ENCODE results near the gene TNFAIP2.
"Not testable (repeated sequence)": the region's sequence is repeated elsewhere in the genome, so short reads cannot be mapped to it uniquely, and the experiment has no call there.

TNFAIP2 gene

DNA sequence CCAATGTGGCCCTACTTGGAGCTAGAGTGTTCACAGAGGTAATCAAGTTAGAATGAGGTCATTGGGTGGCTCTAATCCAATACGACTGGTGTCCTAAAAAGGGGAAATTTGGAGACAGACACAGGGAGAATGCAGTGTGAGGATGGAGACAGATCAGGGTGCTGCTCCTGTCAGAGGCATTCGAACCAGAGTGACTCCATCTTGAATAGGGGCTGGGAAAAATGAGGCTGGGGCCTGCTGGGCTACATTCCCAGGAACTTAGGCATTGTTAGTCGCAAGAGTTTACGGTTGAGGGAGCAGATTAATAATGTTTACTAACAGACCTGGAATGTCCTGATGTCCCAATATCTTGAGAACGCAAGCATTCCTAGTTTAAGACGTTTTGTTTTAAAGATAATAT, 20.2 kb downstream of the TNFAIP2 start:
- Histone ChIP-seq H3K4me1 (ENCODE audit: insufficient read depth, low read length) (peaks cover 2% of the 10 kb centered on the region), H3K9me3 (ENCODE audit: low read length) (no peaks in the 10 kb centered on the region), H3K4me3 (ENCODE audit: low read length) (no peak overlapping the region), H2AFZ (ENCODE audit: low read depth, low read length) (no peak overlapping the region), H3K27me3 (ENCODE audit: insufficient read depth, low read length) (peaks cover 13% of the 10 kb centered on the region), H3K36me3 (ENCODE audit: insufficient read depth, low read length) (no peaks in the 10 kb centered on the region)

DNA sequence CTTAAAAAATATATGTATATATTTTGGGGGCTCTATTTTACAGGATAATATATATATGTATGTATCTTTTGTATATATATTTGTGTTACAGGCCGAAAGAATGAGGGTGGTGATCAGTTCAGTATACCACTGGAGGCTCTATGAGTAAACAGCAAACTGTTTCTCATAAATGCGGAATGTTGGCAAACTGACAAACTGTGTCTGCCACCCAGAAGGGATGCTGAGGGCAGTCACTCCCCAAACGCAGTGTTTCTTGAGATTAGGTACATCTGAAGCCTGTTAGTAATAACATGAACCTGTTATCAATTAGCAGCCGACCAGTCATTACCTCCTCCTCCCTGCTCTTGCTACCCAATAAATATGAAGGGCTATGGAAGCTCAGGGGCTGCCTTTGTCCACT, 20.8 kb downstream of the TNFAIP2 start:
- H3K4me3 ChIP-seq (ENCODE audit: low read length), result no peak overlapping the region
- no peaks in the 10 kb centered on the region for H3K9me3 ChIP-seq (ENCODE audit: low read length)
- no peak overlapping the region for H2AFZ ChIP-seq (ENCODE audit: low read depth, low read length)
- peaks cover 2% of the 10 kb centered on the region for H3K4me1 ChIP-seq (ENCODE audit: insufficient read depth, low read length)
- peaks cover 7% of the 10 kb centered on the region for H3K27me3 ChIP-seq (ENCODE audit: insufficient read depth, low read length)
- no peaks in the 10 kb centered on the region for H3K36me3 ChIP-seq (ENCODE audit: insufficient read depth, low read length)

DNA sequence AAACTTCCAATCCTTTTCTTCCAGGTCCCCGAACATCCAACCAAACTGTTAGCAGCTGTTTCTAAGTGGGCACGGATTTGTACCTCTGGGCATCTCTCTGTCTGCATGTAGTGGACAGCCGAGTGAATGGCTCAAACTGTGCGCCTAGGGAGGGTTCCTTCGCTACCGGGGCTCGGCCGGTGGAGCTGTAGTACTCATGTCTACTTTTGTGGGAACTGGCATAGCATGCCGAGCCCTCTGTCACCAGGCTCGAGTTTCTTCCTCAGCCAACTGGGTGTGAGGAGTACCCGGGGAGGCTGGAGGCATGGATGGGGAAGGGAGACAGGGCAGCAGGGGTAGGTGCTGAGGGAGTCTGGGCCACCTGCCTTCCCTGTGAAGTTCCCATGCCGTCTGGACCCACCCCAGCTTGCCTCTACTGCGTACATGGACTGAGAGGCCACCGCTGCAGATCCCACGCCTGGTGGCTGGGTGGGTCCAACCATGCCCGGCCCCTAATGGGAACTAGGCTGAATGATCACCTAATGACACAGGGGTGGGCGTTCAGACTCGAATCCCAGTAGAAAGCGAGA, 23.0 kb downstream of the TNFAIP2 start:
- Histone ChIP-seq H2AFZ (ENCODE audit: low read depth, low read length) (no peak overlapping the region), H3K9me3 (ENCODE audit: low read length) (no peaks in the 10 kb centered on the region), H3K4me1 (ENCODE audit: insufficient read depth, low read length) (no peaks in the 10 kb centered on the region), H3K27me3 (ENCODE audit: insufficient read depth, low read length) (no peaks in the 10 kb centered on the region), H3K4me3 (ENCODE audit: low read length) (no peak overlapping the region), H3K36me3 (ENCODE audit: insufficient read depth, low read length) (no peaks in the 10 kb centered on the region)

DNA sequence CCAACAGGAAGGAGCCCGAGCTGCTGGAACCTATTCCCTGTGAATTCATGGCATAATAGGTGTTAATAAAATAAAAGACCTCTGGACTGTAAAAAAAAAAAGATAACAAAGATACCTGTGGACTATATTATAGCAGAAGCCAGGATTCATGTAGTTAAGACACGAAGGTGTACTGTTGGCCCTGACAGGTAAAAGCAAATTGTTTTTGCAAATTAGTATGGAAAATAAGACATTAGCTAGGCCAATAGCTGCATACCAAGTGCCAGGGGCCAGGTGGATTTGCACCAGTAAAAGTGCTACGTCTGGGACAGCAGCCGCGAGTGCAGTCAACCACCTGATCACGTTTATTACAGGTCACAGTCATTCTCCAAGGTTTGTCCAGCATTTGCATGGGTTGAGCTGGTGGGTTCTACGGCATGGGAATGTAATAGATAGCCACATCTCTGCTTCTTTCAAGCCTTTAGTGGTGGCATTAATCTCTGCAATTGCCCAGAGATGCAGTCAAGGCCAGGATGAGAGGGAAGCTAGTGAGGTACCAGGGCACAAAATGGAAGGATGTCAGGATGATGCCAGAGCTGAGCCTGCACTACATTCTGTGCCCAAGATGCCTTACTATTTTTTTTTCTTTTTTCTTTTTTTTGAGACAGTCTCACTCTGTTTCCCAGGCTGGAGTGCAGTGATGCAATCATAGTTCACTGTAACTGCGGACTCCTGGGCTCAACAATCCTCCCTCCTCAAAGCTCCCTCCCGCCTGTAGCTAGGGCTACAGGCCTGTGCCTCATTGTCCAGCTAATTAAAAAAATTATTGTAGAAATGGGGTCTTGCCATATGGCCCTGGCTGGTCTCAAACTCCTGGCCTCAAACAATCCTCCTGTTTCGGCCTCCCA, 26.3 kb downstream of the TNFAIP2 start:
- no peak overlapping the region for H3K4me3 ChIP-seq (ENCODE audit: low read length)
- H3K4me1 ChIP-seq (ENCODE audit: insufficient read depth, low read length), result no peaks in the 10 kb centered on the region
- no peak overlapping the region for H2AFZ ChIP-seq (ENCODE audit: low read depth, low read length)
- H3K36me3 ChIP-seq (ENCODE audit: insufficient read depth, low read length), result no peaks in the 10 kb centered on the region
- no peaks in the 10 kb centered on the region for H3K9me3 ChIP-seq (ENCODE audit: low read length)
- no peaks in the 10 kb centered on the region for H3K27me3 ChIP-seq (ENCODE audit: insufficient read depth, low read length)

DNA sequence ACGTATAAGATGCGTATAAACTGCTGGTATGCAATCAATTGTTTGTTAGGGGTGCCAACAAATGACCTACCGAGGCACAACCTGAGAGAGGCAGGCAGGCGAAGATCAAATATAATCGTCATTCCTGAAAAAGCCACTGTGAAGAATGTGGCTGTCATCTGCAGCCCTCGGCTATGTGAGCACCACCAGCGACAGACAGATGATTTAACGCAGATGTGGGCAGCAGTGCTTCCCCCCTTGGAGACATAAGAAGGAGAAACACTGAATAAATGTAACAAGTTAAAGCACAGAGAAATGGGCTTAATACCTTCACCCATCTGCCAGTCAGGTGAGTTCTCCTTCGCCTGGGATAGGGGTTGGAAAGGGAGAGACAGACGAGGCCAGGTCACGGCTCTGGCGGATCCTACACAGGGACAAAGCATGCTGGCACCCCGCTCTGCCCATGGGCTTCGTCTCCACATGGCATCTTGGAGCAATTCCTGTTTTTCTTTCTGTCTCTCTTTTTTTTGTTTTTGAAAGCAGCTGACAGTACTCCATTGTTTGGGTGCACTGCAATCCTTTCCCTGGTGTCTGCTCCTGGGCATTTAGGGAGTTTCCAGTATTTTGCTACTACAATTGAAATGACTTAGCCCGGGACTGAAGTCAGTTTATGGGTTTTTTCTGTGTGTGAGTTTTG, 28.1 kb downstream of the TNFAIP2 start:
- H3K9me3 ChIP-seq (ENCODE audit: low read length), result no peaks in the 10 kb centered on the region
- no peaks in the 10 kb centered on the region for H3K4me1 ChIP-seq (ENCODE audit: insufficient read depth, low read length)
- H3K27me3 ChIP-seq (ENCODE audit: insufficient read depth, low read length), result no peaks in the 10 kb centered on the region
- H3K36me3 ChIP-seq (ENCODE audit: insufficient read depth, low read length), result no peaks in the 10 kb centered on the region
- H2AFZ ChIP-seq (ENCODE audit: low read depth, low read length), result no peak overlapping the region
- no peak overlapping the region for H3K4me3 ChIP-seq (ENCODE audit: low read length)

DNA sequence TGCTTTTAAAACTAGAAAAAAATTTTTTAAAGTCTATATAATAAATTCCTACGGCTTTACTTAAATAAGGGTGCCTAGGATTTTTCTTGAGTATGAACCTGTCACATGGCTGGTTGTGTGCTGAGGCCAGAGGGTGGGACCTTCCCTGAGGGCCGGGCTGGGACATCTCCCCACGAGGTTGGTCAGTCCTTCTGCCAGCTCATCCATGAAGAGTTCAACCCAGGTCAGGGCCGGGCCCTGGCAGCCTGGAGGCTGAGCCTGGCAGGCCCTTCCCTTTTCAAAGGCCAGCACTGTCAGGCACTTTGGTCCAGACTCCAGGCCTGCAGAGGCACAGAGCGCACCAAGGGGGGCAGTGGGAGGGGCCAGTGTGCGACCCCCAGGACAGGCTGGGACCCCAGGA, 31.7 kb downstream of the TNFAIP2 start:
- Histone ChIP-seq H3K36me3 (ENCODE audit: insufficient read depth, low read length) (no peaks in the 10 kb centered on the region), H2AFZ (ENCODE audit: low read depth, low read length) (no peak overlapping the region), H3K4me1 (ENCODE audit: insufficient read depth, low read length) (no peaks in the 10 kb centered on the region), H3K4me3 (ENCODE audit: low read length) (no peak overlapping the region), H3K27me3 (ENCODE audit: insufficient read depth, low read length) (peaks cover 13% of the 10 kb centered on the region), H3K9me3 (ENCODE audit: low read length) (no peaks in the 10 kb centered on the region)

DNA sequence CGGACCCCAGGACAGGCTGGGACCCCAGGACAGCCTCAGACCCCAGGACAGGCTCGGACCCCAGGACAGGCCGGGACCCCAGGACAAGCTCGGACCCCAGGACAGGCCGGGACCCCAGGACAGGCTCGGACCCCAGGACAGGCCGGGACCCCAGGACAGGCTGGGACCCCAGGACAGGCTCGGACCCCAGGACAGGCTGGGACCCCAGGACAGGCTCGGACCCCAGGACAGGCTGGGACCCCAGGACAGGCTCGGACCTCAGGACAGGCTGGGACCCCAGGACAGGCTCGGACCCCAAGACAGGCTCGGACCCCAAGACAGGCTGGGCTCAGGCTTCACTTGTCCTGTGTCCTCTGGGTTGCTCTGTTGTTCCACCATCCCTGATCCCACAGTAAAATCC, 32.2 kb downstream of the TNFAIP2 start:
- not testable (repeated sequence) for H2AFZ ChIP-seq (ENCODE audit: low read depth, low read length); H3K36me3 ChIP-seq (ENCODE audit: insufficient read depth, low read length); H3K4me1 ChIP-seq (ENCODE audit: insufficient read depth, low read length); H3K4me3 ChIP-seq (ENCODE audit: low read length); H3K9me3 ChIP-seq (ENCODE audit: low read length)
- H3K27me3 ChIP-seq (ENCODE audit: insufficient read depth, low read length), result peaks cover 13% of the 10 kb centered on the region

DNA sequence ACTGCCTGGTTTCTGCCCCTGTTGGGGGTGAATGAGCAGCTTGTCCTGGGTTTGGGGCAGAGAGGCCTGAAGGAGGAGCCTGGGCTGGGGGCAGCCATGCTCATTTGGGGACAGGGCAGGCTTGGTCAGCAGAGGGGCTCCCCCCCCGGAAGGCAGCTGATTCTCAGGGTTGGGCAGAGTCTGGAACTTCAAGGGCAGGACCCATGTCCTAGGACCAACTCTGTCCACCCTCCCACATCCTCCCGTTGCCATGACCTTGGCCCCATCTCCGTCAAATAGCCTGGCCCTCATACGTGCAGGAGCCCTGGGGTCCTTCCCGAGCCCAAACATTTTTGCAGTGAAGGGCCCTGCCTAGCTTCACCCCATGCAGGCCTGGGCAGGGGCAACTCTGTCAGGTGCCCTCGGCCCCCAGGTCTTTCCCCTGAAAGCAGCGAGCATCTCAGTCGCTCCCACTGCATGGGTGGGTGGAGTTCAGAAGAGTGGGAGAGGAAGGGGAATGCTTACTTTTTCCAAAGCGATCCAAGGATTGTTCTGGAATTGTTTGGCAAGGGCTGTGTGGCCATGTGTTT, 32.6 kb downstream of the TNFAIP2 start:
- Histone ChIP-seq H3K4me3 (ENCODE audit: low read length) (no peak overlapping the region), H3K9me3 (ENCODE audit: low read length) (no peaks in the 10 kb centered on the region), H2AFZ (ENCODE audit: low read depth, low read length) (no peak overlapping the region), H3K36me3 (ENCODE audit: insufficient read depth, low read length) (no peaks in the 10 kb centered on the region), H3K4me1 (ENCODE audit: insufficient read depth, low read length) (no peaks in the 10 kb centered on the region), H3K27me3 (ENCODE audit: insufficient read depth, low read length) (peaks cover 13% of the 10 kb centered on the region)

DNA sequence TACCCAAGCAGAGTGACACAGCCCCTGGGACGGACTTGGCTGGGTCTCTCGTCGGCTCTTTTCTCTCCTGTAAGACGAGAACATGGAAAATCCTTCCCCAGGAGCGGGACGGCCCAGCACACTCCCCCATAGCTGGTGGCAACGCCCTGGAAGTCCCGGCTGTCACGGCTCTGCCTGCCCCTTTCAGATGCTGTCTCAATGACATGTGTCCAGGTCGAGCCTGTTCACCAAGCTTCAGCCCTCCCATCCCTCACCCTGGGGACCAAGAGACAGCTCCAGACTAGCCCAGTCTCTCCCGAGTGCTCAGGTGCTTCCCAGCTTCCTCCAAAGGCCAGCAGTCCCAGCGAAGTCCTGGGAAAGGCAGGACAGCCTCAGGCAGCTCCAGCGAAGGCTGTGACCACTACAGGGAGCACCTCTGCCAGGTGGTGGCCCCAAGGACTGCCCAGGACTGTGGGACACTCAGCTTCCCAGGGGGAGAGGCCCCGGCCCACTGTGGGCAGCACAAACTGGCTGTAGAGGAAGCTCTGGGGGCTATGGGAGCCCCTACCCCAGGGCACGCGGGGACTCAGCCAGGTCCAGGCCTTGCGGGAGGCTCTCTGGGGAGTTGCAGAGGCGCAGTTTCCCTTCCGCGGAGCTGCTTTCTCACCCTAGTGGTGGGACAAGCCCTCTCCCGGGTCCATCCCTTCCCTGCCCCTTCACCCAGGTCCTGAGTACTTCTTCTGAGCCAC, 33.6 kb downstream of the TNFAIP2 start:
- no peak overlapping the region for H3K4me3 ChIP-seq (ENCODE audit: low read length)

DNA sequence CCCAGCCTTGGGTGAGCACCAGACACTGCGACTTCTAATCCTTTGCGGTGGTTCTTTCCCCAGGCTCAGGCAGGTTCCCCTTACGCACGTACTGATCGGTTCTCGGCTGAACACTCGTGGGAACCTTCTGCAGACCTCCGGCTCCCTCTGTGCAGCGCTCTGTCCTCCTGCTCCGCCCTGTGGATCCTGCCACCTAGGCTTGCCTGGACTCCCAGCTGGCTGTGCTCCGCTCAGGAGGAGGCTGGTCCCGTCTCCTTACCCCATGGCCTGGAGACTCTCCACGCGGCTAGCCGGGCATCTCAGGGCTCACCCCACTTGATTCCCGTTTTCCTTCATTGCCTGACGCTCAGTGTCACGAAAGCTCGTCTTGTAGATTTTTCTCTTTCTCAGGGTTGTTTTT, 34.7 kb downstream of the TNFAIP2 start:
- no peaks in the 10 kb centered on the region for H3K36me3 ChIP-seq (ENCODE audit: insufficient read depth, low read length)
- H3K27me3 ChIP-seq (ENCODE audit: insufficient read depth, low read length), result peaks cover 13% of the 10 kb centered on the region
- no peaks in the 10 kb centered on the region for H3K4me1 ChIP-seq (ENCODE audit: insufficient read depth, low read length)
- no peak overlapping the region for H3K4me3 ChIP-seq (ENCODE audit: low read length)
- peaks cover 3% of the 10 kb centered on the region for H3K9me3 ChIP-seq (ENCODE audit: low read length)
- no peak overlapping the region for H2AFZ ChIP-seq (ENCODE audit: low read depth, low read length)

More for the DNA sequence above, 33.6 kb downstream of the TNFAIP2 start:
- Histone ChIP-seq H3K36me3 (ENCODE audit: insufficient read depth, low read length) (no peaks in the 10 kb centered on the region), H3K4me1 (ENCODE audit: insufficient read depth, low read length) (no peaks in the 10 kb centered on the region), H2AFZ (ENCODE audit: low read depth, low read length) (no peak overlapping the region), H3K9me3 (ENCODE audit: low read length) (no peaks in the 10 kb centered on the region), H3K27me3 (ENCODE audit: insufficient read depth, low read length) (peaks cover 13% of the 10 kb centered on the region)

DNA sequence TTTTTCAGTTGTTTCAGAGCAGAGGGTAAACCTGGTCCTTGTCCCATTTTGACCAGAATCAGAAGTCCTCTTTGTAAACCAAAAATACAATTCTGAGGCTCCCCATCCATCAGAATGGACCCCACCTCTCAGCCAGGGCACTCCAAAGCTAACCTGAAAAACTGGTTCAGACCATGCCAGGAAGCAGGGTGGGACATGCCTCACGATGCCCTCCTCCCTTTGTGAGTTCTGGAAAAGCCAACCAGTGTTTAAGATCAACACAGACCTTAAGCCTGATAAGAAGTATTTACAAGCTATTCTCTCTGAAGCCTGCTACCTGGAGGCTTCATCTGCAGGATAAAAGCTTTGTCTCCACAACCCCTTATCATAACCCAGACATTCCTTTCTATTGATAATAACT, 35.4 kb downstream of the TNFAIP2 start:
- Histone ChIP-seq H3K27me3 (ENCODE audit: insufficient read depth, low read length) (peaks cover 13% of the 10 kb centered on the region), H3K36me3 (ENCODE audit: insufficient read depth, low read length) (no peaks in the 10 kb centered on the region), H2AFZ (ENCODE audit: low read depth, low read length) (no peak overlapping the region), H3K4me1 (ENCODE audit: insufficient read depth, low read length) (no peaks in the 10 kb centered on the region), H3K9me3 (ENCODE audit: low read length) (peaks cover 3% of the 10 kb centered on the region), H3K4me3 (ENCODE audit: low read length) (no peak overlapping the region)

DNA sequence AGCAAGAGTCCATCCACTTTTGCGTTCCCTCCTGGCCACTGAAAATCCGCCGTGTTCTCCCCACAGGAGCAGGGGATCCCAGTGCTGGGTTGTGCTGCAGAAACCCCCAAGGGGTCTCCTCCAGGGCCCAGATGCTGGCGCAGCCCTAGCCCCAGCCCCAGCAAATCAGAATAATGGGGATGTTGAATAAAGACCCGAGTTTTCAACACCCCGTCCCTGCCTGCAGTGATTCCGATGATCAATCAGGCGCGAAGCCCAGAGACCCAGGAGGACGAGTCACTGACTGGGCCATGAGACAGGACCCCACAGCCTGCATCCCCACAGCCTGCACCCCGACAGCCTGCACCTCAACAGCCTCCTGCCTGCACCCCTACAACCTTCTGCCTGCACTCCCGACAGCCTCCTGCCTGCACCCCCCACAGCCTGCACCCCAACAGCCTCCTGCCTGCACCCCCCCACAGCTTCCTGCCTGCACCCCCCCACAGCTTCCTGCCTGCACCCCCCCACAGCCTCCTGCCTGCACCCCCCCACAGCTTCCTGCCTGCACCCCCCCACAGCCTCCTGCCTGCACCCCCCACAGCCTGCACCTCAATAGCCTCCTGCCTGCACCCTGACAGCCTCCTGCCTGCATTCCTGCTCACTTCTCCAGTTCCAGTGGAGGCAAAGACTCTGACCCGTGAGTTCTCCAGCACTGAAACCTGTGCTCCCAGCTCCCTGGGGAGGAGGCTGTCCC, 37.2 kb downstream of the TNFAIP2 start:
- H3K36me3 ChIP-seq (ENCODE audit: insufficient read depth, low read length), result no peaks in the 10 kb centered on the region
- H3K4me1 ChIP-seq (ENCODE audit: insufficient read depth, low read length), result no peaks in the 10 kb centered on the region
- no peak overlapping the region for H2AFZ ChIP-seq (ENCODE audit: low read depth, low read length)
- peaks cover 3% of the 10 kb centered on the region for H3K9me3 ChIP-seq (ENCODE audit: low read length)
- H3K4me3 ChIP-seq (ENCODE audit: low read length), result no peak overlapping the region
- H3K27me3 ChIP-seq (ENCODE audit: insufficient read depth, low read length), result peaks cover 21% of the 10 kb centered on the region
